Measurements from ENCODE around the gene TBL1Y.
"Not testable (repeated sequence)": the region's sequence is repeated elsewhere in the genome, so short reads cannot be mapped to it uniquely, and the experiment has no call there.

Gene TBL1Y

DNA sequence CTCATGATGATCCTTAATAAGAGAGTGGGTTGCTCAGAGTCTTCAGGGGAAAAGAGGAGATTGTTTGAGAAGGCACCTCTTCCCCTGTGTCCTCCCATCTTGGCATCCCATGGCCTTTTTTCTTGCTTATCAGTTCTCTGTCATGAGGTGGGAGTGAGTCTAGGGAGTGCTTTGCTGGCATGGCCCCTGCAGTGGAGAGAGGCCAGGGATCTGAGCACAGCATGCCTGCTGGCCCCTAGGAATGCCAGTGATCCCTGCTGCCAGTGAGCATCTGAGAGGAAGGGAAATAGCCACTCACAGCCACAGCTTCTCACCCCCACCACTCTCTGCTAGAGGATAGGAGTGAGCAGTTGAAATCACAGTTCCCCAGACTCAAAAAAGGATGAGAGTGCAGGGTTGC, 168.2 kb downstream of the TBL1Y start:
- DNase-seq (ENCODE audit: low read depth), result no peak
- TF ChIP-seq, protein P1, sequence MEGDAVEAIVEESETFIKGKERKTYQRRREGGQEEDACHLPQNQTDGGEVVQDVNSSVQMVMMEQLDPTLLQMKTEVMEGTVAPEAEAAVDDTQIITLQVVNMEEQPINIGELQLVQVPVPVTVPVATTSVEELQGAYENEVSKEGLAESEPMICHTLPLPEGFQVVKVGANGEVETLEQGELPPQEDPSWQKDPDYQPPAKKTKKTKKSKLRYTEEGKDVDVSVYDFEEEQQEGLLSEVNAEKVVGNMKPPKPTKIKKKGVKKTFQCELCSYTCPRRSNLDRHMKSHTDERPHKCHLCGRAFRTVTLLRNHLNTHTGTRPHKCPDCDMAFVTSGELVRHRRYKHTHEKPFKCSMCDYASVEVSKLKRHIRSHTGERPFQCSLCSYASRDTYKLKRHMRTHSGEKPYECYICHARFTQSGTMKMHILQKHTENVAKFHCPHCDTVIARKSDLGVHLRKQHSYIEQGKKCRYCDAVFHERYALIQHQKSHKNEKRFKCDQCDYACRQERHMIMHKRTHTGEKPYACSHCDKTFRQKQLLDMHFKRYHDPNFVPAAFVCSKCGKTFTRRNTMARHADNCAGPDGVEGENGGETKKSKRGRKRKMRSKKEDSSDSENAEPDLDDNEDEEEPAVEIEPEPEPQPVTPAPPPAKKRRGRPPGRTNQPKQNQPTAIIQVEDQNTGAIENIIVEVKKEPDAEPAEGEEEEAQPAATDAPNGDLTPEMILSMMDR (conservative IDR thresholded peaks at IDR 0.05; ENCODE audit: low read depth, low read length), result no peak
- H3K4me3 ChIP-seq (ENCODE audit: low read depth, low read length), result no peak overlapping the region

DNA sequence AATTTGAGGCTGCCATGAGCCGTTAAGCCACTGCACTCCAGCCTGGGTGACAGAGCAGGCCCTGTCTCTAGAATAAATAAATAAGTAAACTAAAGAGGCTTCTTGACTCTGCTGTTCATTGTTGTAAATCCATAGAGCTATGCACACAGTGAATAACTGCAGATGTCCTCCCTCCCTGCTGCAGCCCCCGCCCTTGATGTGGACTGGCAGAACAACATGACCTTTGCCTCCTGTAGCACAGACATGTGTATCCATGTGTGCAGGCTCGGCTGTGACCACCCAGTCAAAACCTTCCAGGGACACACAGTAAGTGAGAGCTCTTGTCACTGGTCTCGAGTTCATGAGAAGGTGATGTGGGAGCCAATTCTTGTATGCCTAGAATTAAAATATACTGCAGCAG, 170.1 kb downstream of the TBL1Y start:
- DNase-seq (ENCODE audit: low read depth); H3K4me3 ChIP-seq (ENCODE audit: low read depth, low read length): not testable (repeated sequence)

GRCh38 chrY:7085606-7086005, 175.1 kb downstream of the TBL1Y start:
- TF ChIP-seq, protein P1 (conservative IDR thresholded peaks at IDR 0.05; ENCODE audit: low read depth, low read length), result peak; percentile 25
- peak; percentile 13 for DNase-seq (ENCODE audit: low read depth)
- H3K4me3 ChIP-seq (ENCODE audit: low read depth, low read length), result no peak overlapping the region

DNA sequence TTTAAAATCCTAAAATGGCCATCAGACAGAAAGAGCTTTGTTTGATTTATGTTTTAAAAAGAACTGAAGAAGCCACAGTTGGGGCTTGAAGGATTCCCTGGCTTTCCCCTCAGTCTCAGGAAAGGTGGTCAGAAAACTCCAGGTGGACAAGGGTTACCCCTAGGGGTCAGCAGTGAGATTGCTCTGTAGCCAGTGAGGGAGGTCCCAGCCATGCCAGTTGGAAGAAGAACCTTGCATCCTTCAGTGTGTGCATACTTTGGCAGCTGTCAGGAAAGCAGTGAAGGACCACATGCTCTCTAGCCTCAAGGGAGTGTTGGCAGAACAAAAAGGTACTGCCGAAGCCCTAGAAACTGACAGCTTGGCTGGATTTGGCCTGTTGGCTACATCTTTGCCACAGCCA, 182.3 kb downstream of the TBL1Y start:
- no peak overlapping the region for H3K4me3 ChIP-seq (ENCODE audit: low read depth, low read length)
- DNase-seq (ENCODE audit: low read depth), result no peak
- TF ChIP-seq, protein P1 (conservative IDR thresholded peaks at IDR 0.05; ENCODE audit: low read depth, low read length), result no peak

DNA sequence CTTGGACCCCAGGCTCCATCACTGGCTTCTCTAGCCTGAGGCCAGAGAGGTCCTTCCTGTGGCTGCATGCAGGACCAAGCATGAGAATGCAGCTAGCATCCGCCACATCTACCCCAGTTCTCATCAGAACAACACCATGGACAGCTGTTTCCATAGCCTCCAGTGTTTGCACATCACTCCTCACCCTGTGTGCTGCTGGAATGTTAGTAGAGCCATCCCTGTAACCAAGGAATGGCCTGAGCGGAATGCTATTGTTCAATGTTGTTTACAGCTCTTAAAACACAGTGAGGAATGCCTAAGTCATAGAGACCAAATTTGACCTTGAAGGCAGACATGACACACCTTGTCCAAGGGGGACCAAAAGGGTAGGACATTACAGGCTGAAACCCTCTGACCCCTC, 183.9 kb downstream of the TBL1Y start:
- TF ChIP-seq, protein P1 (conservative IDR thresholded peaks at IDR 0.05; ENCODE audit: low read depth, low read length), result no peak
- no peak for DNase-seq (ENCODE audit: low read depth)
- no peak overlapping the region for H3K4me3 ChIP-seq (ENCODE audit: low read depth, low read length)

DNA sequence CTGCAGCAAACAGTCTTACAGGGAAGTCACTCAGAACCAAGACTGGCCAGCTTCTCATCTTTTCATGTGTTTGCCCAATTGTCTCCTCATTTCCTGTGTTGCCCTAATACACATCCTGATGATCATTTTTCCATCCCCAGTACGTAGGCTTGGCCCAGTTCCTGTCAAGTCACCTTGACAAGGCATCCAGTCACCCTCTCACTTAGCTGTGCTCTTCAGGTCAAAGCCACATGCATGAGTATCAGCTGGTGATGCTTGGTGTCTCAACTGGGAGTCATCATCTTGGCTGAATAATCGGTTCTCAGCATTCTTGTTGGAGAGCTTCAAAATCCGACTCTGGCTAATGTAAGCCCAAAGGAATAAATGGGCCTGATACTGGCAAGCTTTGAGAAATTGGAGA, 186.5 kb downstream of the TBL1Y start:
- TF ChIP-seq, protein P1 (conservative IDR thresholded peaks at IDR 0.05; ENCODE audit: low read depth, low read length), result no peak
- DNase-seq (ENCODE audit: low read depth), result no peak
- no peak overlapping the region for H3K4me3 ChIP-seq (ENCODE audit: low read depth, low read length)

DNA sequence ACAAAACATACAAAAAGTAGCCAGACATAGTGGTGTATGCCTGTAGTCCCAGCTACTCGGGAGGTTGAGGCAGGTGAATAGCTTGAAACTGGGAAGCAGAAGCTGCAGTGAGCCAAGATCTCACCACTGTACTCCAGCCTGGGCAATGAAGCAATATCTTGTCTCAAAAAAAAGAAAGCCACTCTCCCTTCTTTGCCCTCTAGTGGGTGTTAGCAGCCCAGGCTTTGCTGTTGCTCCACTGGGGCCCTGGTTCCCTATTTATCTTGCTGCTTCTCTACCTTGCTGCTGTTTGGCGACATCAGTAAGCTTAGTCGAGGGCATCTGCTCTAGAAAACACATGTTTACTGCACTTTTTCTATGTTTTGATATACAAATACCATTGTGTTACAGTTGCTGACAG, 189.2 kb downstream of the TBL1Y start:
- H3K4me3 ChIP-seq (ENCODE audit: low read depth, low read length), result no peak overlapping the region
- no peak for DNase-seq (ENCODE audit: low read depth)
- TF ChIP-seq, protein P1 (conservative IDR thresholded peaks at IDR 0.05; ENCODE audit: low read depth, low read length), result no peak

DNA sequence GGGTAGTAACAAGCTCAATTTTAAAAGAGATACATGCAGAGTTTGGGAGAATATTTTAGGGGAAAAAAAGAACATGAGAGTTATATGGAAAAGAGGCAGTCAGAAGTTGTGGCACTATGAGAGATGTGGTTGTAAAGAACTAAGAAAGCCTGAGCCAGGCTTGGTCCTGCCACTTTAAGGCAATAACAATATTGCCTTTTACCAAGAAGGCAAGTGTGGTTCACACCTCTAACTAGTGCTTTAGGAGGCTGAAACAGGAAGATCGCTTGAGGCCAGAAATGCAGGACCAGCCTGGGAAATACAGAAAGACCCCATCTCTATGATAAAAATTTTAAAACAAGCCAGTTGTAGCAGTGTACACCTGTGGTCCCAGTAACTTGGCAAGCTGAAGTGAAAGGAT, 192.2 kb downstream of the TBL1Y start:
- TF ChIP-seq, protein P1 (conservative IDR thresholded peaks at IDR 0.05; ENCODE audit: low read depth, low read length), result no peak

More for the DNA sequence above, 192.2 kb downstream of the TBL1Y start:
- no peak for DNase-seq (ENCODE audit: low read depth)
- no peak overlapping the region for H3K4me3 ChIP-seq (ENCODE audit: low read depth, low read length)
